ENCODE measurements around the gene ECSIT.
A peak's percentile ranks its signal among the peaks of the same experiment; 100 is the strongest.
"Not testable (repeated sequence)": the region's sequence is repeated elsewhere in the genome, so short reads cannot be mapped to it uniquely, and the experiment has no call there.

ECSIT gene

GRCh38 chr19:11499220-11499726 lies 29.7 kb downstream of the ECSIT start:
- no peak for DNase-seq

- peak; percentile 60 for DNase-seq
Measured at GRCh38 chr19:11496391-11497163, 32.4 kb downstream of the ECSIT start.

- DNase-seq, result no peak
Measured at GRCh38 chr19:11495885-11496284, 33.0 kb downstream of the ECSIT start.

GRCh38 chr19:11495481-11495880 lies 33.5 kb downstream of the ECSIT start:
- no peak for DNase-seq

GRCh38 chr19:11494634-11495285 lies 34.2 kb downstream of the ECSIT start:
- no peak for DNase-seq

GRCh38 chr19:11489378-11489777 lies 39.6 kb downstream of the ECSIT start:
- no peak for DNase-seq

GRCh38 chr19:11486661-11487503 lies 42.1 kb downstream of the ECSIT start:
- no peak for DNase-seq

GRCh38 chr19:11485245-11485837 lies 43.6 kb downstream of the ECSIT start:
- no peak for DNase-seq

- no peak for DNase-seq
Measured at GRCh38 chr19:11483366-11484111, 45.4 kb downstream of the ECSIT start.

- peak; percentile 84 for DNase-seq
Measured at GRCh38 chr19:11482384-11483050, 46.4 kb downstream of the ECSIT start.

- no peak for DNase-seq
Measured at GRCh38 chr19:11481534-11482383, 47.2 kb downstream of the ECSIT start.

GRCh38 chr19:11480715-11481533 lies 48.0 kb downstream of the ECSIT start, which contains the start of gene ELAVL3:
Gene ELAVL3 (minus strand): TSS chr19:11481046. CDS start chr19:11480608, 438 bp downstream.
- no peak for DNase-seq

- no peak for DNase-seq
Measured at GRCh38 chr19:11479898-11480714, 48.8 kb downstream of the ECSIT start.

GRCh38 chr19:11479090-11479897 lies 49.6 kb downstream of the ECSIT start:
- DNase-seq, result peak; percentile 41

- peak; percentile 75 for DNase-seq
Measured at GRCh38 chr19:11478167-11479089, 50.5 kb downstream of the ECSIT start.

- DNase-seq, result no peak
Measured at GRCh38 chr19:11475861-11476260, 53.1 kb downstream of the ECSIT start.

GRCh38 chr19:11475343-11475742 lies 53.6 kb downstream of the ECSIT start:
- DNase-seq, result not testable (repeated sequence)

All from MV-4-11 (cell line).